Measurements from ENCODE around the gene AIFM3. TPM values are rescaled to one million over a fixed set of nuclear protein-coding genes. Genes with fewer than 3 reads are reported as not detected.
A peak's percentile ranks its signal among the peaks of the same experiment; 100 is the strongest.

The AIFM3 gene
- total and polyA plus RNA-seq, 7 donors: 0.25 to 0.77 (median 0.53) TPM

- Histone ChIP-seq H3K27me3 (ENCODE audit: insufficient read depth in 3 of 3, low read length in 2 of 3) (no peaks in the 10 kb centered on the region), H3K4me1 (peaks cover 37% of the 10 kb centered on the region), H3K27ac (peak overlapping the region; percentile 71), H3K4me3 (no peak overlapping the region), H3K9me3 (no peaks in the 10 kb centered on the region), H3K36me3 (ENCODE audit: insufficient read depth in 1 of 2, low read depth in 1 of 2) (peaks cover 1 to 14% of the 10 kb centered on the region in 2 donors)
- intact Hi-C loops (cut with DNase I): loop anchor here in 1 of 2 donors (10.0 kb wide), 1 partner anchor 81 kb away; no protein-coding TSS in a partner anchor
- no peak for ATAC-seq
- no peak for TF ChIP-seq CTCF (IDR thresholded peaks at IDR 0.05)
- no peak for DNase-seq
- WGBS, 3 donors: 90 to 97% (median 91%) methylated on average over 2 of the region's 2 CpGs
Measured at GRCh38 chr22:20945578-20945934, 21.5 kb upstream of the AIFM3 start.

GRCh38 chr22:20946080-20946986 lies 20.7 kb upstream of the AIFM3 start:
- peak overlapping the region; percentile 71 for H3K27ac ChIP-seq
- no peaks in the 10 kb centered on the region for H3K9me3 ChIP-seq
- H3K27me3 ChIP-seq (ENCODE audit: insufficient read depth in 3 of 3, low read length in 2 of 3): no peaks in the 10 kb centered on the region
- H3K4me3 ChIP-seq: no peak overlapping the region
- TF ChIP-seq CTCF (IDR thresholded peaks at IDR 0.05): no peak
- intact Hi-C loops (cut with DNase I): loop anchor here in 1 of 2 donors (10.0 kb wide), 1 partner anchor 82 kb away; no protein-coding TSS in a partner anchor
- 69 to 76% (median 71%) methylated on average over 7 of the region's 7 CpGs for WGBS, 3 donors
- DNase-seq (no peak), ATAC-seq (peak; percentile 75 to 84 (median 83))
- peaks cover 31% of the 10 kb centered on the region for H3K4me1 ChIP-seq
- H3K36me3 ChIP-seq (ENCODE audit: insufficient read depth in 1 of 2, low read depth in 1 of 2): peaks cover 5 to 21% of the 10 kb centered on the region in 2 donors

- DNase-seq: no peak
- H3K4me3 ChIP-seq: no peak overlapping the region
- H3K27ac ChIP-seq: peak overlapping the region; percentile 71
- no peak for ATAC-seq
- 98 to 100% (median 100%) methylated on average over 1 of the region's 1 CpG for WGBS, 3 donors
- no peaks in the 10 kb centered on the region for H3K27me3 ChIP-seq (ENCODE audit: insufficient read depth in 3 of 3, low read length in 2 of 3)
- intact Hi-C loops (cut with DNase I): loop anchor here in 1 of 2 donors (10.0 kb wide), 1 partner anchor 82 kb away; no protein-coding TSS in a partner anchor
- H3K36me3 ChIP-seq (ENCODE audit: insufficient read depth in 1 of 2, low read depth in 1 of 2): peaks cover 5 to 27% of the 10 kb centered on the region in 2 donors
- peaks cover 30% of the 10 kb centered on the region for H3K4me1 ChIP-seq
- H3K9me3 ChIP-seq: no peaks in the 10 kb centered on the region
- no peak for TF ChIP-seq CTCF (IDR thresholded peaks at IDR 0.05)
Measured at GRCh38 chr22:20946991-20947390, 20.1 kb upstream of the AIFM3 start.

- ATAC-seq (no peak), DNase-seq (no peak)
- H3K9me3 ChIP-seq: no peaks in the 10 kb centered on the region
- intact Hi-C loops (cut with DNase I): loop anchor here in 1 of 2 donors (10.0 kb wide), 1 partner anchor 84 kb away; no protein-coding TSS in a partner anchor
- no peak for TF ChIP-seq CTCF (IDR thresholded peaks at IDR 0.05)
- H3K36me3 ChIP-seq (ENCODE audit: insufficient read depth in 1 of 2, low read depth in 1 of 2): peaks cover 5 to 36% of the 10 kb centered on the region in 2 donors
- H3K27ac ChIP-seq: no peak overlapping the region
- peaks cover 27% of the 10 kb centered on the region for H3K4me1 ChIP-seq
- 29 to 77% (median 57%) methylated on average over 5 of the region's 5 CpGs for WGBS, 3 donors
- no peak overlapping the region for H3K4me3 ChIP-seq
- no peaks in the 10 kb centered on the region for H3K27me3 ChIP-seq (ENCODE audit: insufficient read depth in 3 of 3, low read length in 2 of 3)
Measured at GRCh38 chr22:20948450-20948849, 18.6 kb upstream of the AIFM3 start.

Measured in psoas muscle (tissue), 8 donors.